A549 (cell line): Measurements from ENCODE around the gene MSI2. TPM values are rescaled to one million over a fixed set of nuclear protein-coding genes. Genes with fewer than 3 reads are reported as not detected.

Experiments used
- ATAC-seq, 2 experiments: fragments of 200-7000 bp in 1 of 2; fragments of >200 bp in 1 of 2; cut with Nextera tagmentation in 1 of 2; cut with Tn5 transposase in 1 of 2; 3 replicates each; pipeline versions ENCODE4 v1.8.0 to v1.9.1; 2018 to 2020; ENCODE audit warnings: mild to moderate bottlenecking in 1 of 2, moderate library complexity in 1 of 2
- CTCF ChIA-PET: fragments of 300-600 bp; sonication (Branson Sonifier 250); formaldehyde crosslinking; extraction: SDS; loops from one replicate; lab custom pipeline; 2021; ENCODE audit warnings: antibody characterized with exemption, inconsistent platforms; lab: Yijun Ruan, JAX
- POLR2A ChIA-PET: fragments of 350-600 bp; formaldehyde crosslinking; extraction: SDS; loops from one replicate; lab custom pipeline; 2021; ENCODE audit warnings: antibody characterized with exemption, inconsistent platforms; lab: Yijun Ruan, JAX
- DNase-seq, 2 experiments: peaks; one replicate each; pipeline versions ENCODE4 v3.0.0 to v3.0.0-alpha.2; 2011 to 2016; ENCODE audit warnings: low read depth in 1 of 2, low spot score in 1 of 2
- FAIRE-seq: peaks from 2 replicates; lab custom pipeline; 2011; peaks lifted over from hg19 to GRCh38; lab: Jason Lieb, UNC
- H3K27ac ChIP-seq, 2 experiments: fragments of >200 bp; sonication (Bioruptor Twin); formaldehyde crosslinking; 3 replicates each; pipeline ENCODE4 v1.5.1; 2016 to 2017
- H3K4me1 ChIP-seq: fragments of >200 bp; sonication (Bioruptor Twin); formaldehyde crosslinking; 3 replicates; pipeline ENCODE4 v1.6.1; 2016
- H3K4me2 ChIP-seq: fragments of >200 bp; sonication (Bioruptor Twin); formaldehyde crosslinking; 3 replicates; pipeline ENCODE4 v1.6.1; 2016
- H3K4me3 ChIP-seq: fragments of >200 bp; sonication (Bioruptor Twin); formaldehyde crosslinking; 3 replicates; pipeline ENCODE4 v1.5.1; 2016
- H3K9me3 ChIP-seq: fragments of >200 bp; sonication (Bioruptor Twin); formaldehyde crosslinking; 3 replicates; pipeline ENCODE4 v1.6.1; 2016
- BCL3 ChIP-seq: fragments of >200 bp; sonication (Bioruptor Twin); formaldehyde crosslinking; IDR thresholded peaks from 3 replicates; pipeline ENCODE4 v1.6.1; 2016
- CBX2 ChIP-seq: fragments of 200-600 bp; sonication (generic); IDR thresholded peaks from 2 replicates; pipeline ENCODE4 v1.6.1; 2016; ENCODE audit warnings: low read depth, mild to moderate bottlenecking, borderline replicate concordance
- CHD2 ChIP-seq: fragments of 150-350 bp; IDR thresholded peaks from 2 replicates; pipeline ENCODE4 v1.6.1; 2014; ENCODE audit warnings: low read length; ENCODE audit not compliant: partially characterized antibody
- CTCF ChIP-seq: fragments of >200 bp; sonication (Bioruptor Twin); formaldehyde crosslinking; IDR thresholded peaks from 3 replicates; pipeline ENCODE4 v1.5.1; 2016
- E2F6 ChIP-seq: IDR thresholded peaks from 2 replicates; pipeline ENCODE4 v1.6.1; 2012; ENCODE audit warnings: low read depth, borderline replicate concordance
- EHF ChIP-seq: fragments of 250-450 bp; sonication (Bioruptor Pico); IDR thresholded peaks from 2 replicates; pipeline ENCODE4 v1.5.0; 2020; ENCODE audit warnings: mild to moderate bottlenecking
- ELK1 ChIP-seq: fragments of 150-350 bp; IDR thresholded peaks from 2 replicates; pipeline ENCODE4 v1.6.1; 2014; ENCODE audit warnings: low read depth, mild to moderate bottlenecking, low read length
- EP300 ChIP-seq, 2 experiments: fragments of >200 bp; sonication (Bioruptor Twin); formaldehyde crosslinking; IDR thresholded peaks; 2 replicates in 1 of 2; 3 replicates in 1 of 2; pipeline ENCODE4 v1.6.1; 2016 to 2017
- FOSB ChIP-seq: fragments of 250-450 bp; sonication (Bioruptor Pico); IDR thresholded peaks from 2 replicates; pipeline ENCODE4 v1.5.0; 2020; ENCODE audit warnings: mild to moderate bottlenecking, moderate library complexity
- FOXS1 ChIP-seq: fragments of 250-450 bp; sonication (Bioruptor Pico); IDR thresholded peaks from 2 replicates; pipeline ENCODE4 v1.5.0; 2020; ENCODE audit warnings: mild to moderate bottlenecking, moderate library complexity
- HOXA7 ChIP-seq: fragments of 250-450 bp; sonication (Bioruptor Pico); IDR thresholded peaks from 2 replicates; pipeline ENCODE4 v1.5.0; 2020; ENCODE audit warnings: mild to moderate bottlenecking, moderate library complexity
- HOXB5 ChIP-seq: fragments of 250-450 bp; sonication (Bioruptor Pico); IDR thresholded peaks from 2 replicates; pipeline ENCODE4 v1.5.0; 2020; ENCODE audit warnings: mild to moderate bottlenecking, moderate library complexity
- KDM1A ChIP-seq: fragments of 200-600 bp; sonication (generic); IDR thresholded peaks from 2 replicates; pipeline ENCODE4 v1.6.1; 2016; ENCODE audit warnings: low read depth, mild to moderate bottlenecking
- MAZ ChIP-seq: fragments of 150-350 bp; IDR thresholded peaks from 2 replicates; pipeline ENCODE4 v1.6.1; 2014; ENCODE audit warnings: antibody characterized with exemption, low read depth, low read length, borderline replicate concordance
- NPAS2 ChIP-seq: fragments of 250-450 bp; sonication (Bioruptor Pico); IDR thresholded peaks from 2 replicates; pipeline ENCODE4 v1.8.0; 2022; ENCODE audit warnings: mild to moderate bottlenecking, moderate library complexity, borderline replicate concordance
- NR3C1 ChIP-seq: fragments of >200 bp; sonication (Bioruptor Twin); formaldehyde crosslinking; IDR thresholded peaks from 3 replicates; pipeline ENCODE4 v1.6.1; 2017
- REST ChIP-seq: fragments of 200-600 bp; sonication (generic); IDR thresholded peaks from 2 replicates; pipeline ENCODE4 v1.6.1; 2016; ENCODE audit warnings: antibody characterized with exemption, mild to moderate bottlenecking, moderate library complexity
- SMC3 ChIP-seq: fragments of >200 bp; sonication (Bioruptor Twin); formaldehyde crosslinking; IDR thresholded peaks from 3 replicates; pipeline ENCODE4 v1.6.1; 2018; ENCODE audit warnings: inconsistent platforms
- TFCP2L1 ChIP-seq: fragments of 250-450 bp; sonication (Bioruptor Pico); IDR thresholded peaks from 2 replicates; pipeline ENCODE4 v1.5.0; 2021; ENCODE audit warnings: mild to moderate bottlenecking
- TP53 ChIP-seq: fragments of 250-450 bp; sonication (Bioruptor Pico); IDR thresholded peaks from 2 replicates; pipeline ENCODE4 v1.5.0; 2021; ENCODE audit warnings: mild to moderate bottlenecking, moderate library complexity
- ZSCAN20 ChIP-seq: fragments of 250-450 bp; sonication (Bioruptor Pico); IDR thresholded peaks from 2 replicates; pipeline ENCODE4 v1.8.0; 2022; ENCODE audit warnings: mild to moderate bottlenecking, moderate library complexity
- WGBS: methylation state at CpG from one replicate; pipeline ENCODE4 v1.1.6; 2017; ENCODE audit errors: missing lambda C conversion rate; 5-methylcytosine and 5-hydroxymethylcytosine counted together
- polyA plus RNA-seq, 4 experiments: library from polyadenylated mRNA; depleted of rRNA in 3 of 4; stranded (reverse); fragments of >200 nt; fragmentation: RNase III in 1 of 4; extraction: RNeasy Plus Mini Kit Qiagen cat#74134 plus additional on column Dnase treatment in 1 of 4; gene quantifications; 2 replicates in 3 of 4; 3 replicates in 1 of 4; pipeline ENCODE4 v1.2.3, GENCODE V29; 2011 to 2017

Gene MSI2
- polyA plus RNA-seq, 2 of the 4 experiments (the other 2 are of a cell fraction): 43.6 to 44.4 TPM

GRCh38 chr17:57463103-57463885 lies 207.0 kb downstream of the MSI2 start (continued):
- TF ChIP-seq NR3C1: no peak
- TF ChIP-seq SMC3: 0 out of 3 replicates have a peak, but pooled peaks have one; percentile 8
- TF ChIP-seq EP300 (IDR thresholded peaks at IDR 0.05): peak in 1 of 2 experiments; percentile 31; a peak in 2 of 5 replicates
- TF ChIP-seq EHF (CRISPR knock-in tag): no peak
- no peak for TF ChIP-seq CBX2
- TF ChIP-seq, all 56 proteins: peak for 6

- Histone ChIP-seq H3K4me2 (no peak overlapping the region), H3K4me1 (peaks cover 46% of the 10 kb centered on the region), H3K9me3 (no peaks in the 10 kb centered on the region), H3K27ac (peak overlapping the region; percentile 78 to 85; a peak in 4 of 6 replicates), H3K4me3 (no peak overlapping the region)
- TF ChIP-seq MAZ: no peak
- no peak for TF ChIP-seq TFCP2L1
- TF ChIP-seq CTCF: no peak
- no peak for TF ChIP-seq ELK1
- TF ChIP-seq FOSB: no peak
- TF ChIP-seq FOXS1 (CRISPR knock-in tag): no peak
- no peak for TF ChIP-seq KDM1A
- TF ChIP-seq TP53 (CRISPR knock-in tag): no peak
- no peak for TF ChIP-seq CBX2
- no peak for TF ChIP-seq ZSCAN20 (CRISPR knock-in tag)
- no peak for TF ChIP-seq NPAS2
- TF ChIP-seq HOXA7: no peak
- no peak for TF ChIP-seq CHD2
- no peak for TF ChIP-seq HOXB5
- TF ChIP-seq EP300 (IDR thresholded peaks at IDR 0.05): no peak
- TF ChIP-seq BCL3: no peak
- TF ChIP-seq REST: no peak
- TF ChIP-seq E2F6: no peak
- WGBS: 94% methylated on average over 11 of the region's 11 CpGs
- FAIRE-seq (no peak), DNase-seq (no peak), ATAC-seq (no peak)
- ChIA-PET POLR2A (no interaction called here), CTCF (no interaction called here)
Observed at GRCh38 chr17:57464191-57464864, 208.0 kb downstream of the MSI2 start.
